ENCODE data around the gene LRRC61.

LRRC61 gene

GRCh38 chr7:150357270-150357669 is 34.1 kb downstream of the LRRC61 start:
- no peak overlapping the region for H3K4me3 ChIP-seq (ENCODE audit: low read depth, low read length)
- no peak for DNase-seq (ENCODE audit: low read depth)
- TF ChIP-seq, protein P1, sequence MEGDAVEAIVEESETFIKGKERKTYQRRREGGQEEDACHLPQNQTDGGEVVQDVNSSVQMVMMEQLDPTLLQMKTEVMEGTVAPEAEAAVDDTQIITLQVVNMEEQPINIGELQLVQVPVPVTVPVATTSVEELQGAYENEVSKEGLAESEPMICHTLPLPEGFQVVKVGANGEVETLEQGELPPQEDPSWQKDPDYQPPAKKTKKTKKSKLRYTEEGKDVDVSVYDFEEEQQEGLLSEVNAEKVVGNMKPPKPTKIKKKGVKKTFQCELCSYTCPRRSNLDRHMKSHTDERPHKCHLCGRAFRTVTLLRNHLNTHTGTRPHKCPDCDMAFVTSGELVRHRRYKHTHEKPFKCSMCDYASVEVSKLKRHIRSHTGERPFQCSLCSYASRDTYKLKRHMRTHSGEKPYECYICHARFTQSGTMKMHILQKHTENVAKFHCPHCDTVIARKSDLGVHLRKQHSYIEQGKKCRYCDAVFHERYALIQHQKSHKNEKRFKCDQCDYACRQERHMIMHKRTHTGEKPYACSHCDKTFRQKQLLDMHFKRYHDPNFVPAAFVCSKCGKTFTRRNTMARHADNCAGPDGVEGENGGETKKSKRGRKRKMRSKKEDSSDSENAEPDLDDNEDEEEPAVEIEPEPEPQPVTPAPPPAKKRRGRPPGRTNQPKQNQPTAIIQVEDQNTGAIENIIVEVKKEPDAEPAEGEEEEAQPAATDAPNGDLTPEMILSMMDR (IDR thresholded peaks at IDR 0.05; ENCODE audit: control insufficient read depth, extremely low read depth, insufficient read depth) = no peak

DNA sequence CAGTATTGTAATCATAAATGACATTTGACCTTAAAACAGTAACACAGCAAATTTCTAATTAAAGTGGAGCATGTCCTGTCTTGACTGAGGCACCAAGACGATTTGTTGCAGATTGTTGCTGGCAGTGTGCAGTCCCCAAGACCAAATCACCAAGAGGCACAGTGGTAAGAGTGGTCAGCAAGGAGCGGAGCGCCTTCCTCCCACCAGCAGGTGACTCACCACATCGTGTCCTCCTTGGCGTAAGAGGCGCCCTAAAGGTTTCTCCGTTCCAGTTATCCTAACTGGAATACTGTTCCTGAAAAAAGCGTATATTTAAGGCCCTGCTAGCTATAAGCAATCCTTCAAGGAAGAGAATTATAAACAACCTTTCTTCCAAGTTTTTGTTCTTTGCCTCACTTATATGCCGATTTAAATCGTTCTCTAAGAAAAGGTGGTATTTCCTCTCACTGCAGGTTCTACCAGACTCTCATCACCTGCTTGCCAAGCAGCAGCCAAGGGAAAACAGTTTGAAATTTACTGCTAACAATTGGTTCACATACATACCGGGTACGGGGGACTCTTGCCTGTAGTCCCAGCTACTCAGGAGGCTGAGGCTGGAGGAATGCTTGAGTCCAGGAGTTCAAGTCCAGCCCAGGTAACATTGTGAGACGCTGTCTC is 34.7 kb downstream of the LRRC61 start:
- DNase-seq (ENCODE audit: low read depth) = no peak
- H3K4me3 ChIP-seq (ENCODE audit: low read depth, low read length) = no peak overlapping the region
- TF ChIP-seq, protein P1 (IDR thresholded peaks at IDR 0.05; ENCODE audit: control insufficient read depth, extremely low read depth, insufficient read depth) = no peak

- TF ChIP-seq, protein P1 (IDR thresholded peaks at IDR 0.05; ENCODE audit: control insufficient read depth, extremely low read depth, insufficient read depth) = no peak
- H3K4me3 ChIP-seq (ENCODE audit: low read depth, low read length) = no peak overlapping the region
- no peak for DNase-seq (ENCODE audit: low read depth)
Observed at GRCh38 chr7:150358433-150358832, 35.3 kb downstream of the LRRC61 start.

GRCh38 chr7:150358988-150359621 is 36.0 kb downstream of the LRRC61 start:
- no peak overlapping the region for H3K4me3 ChIP-seq (ENCODE audit: low read depth, low read length)
- DNase-seq (ENCODE audit: low read depth) = no peak

DNA sequence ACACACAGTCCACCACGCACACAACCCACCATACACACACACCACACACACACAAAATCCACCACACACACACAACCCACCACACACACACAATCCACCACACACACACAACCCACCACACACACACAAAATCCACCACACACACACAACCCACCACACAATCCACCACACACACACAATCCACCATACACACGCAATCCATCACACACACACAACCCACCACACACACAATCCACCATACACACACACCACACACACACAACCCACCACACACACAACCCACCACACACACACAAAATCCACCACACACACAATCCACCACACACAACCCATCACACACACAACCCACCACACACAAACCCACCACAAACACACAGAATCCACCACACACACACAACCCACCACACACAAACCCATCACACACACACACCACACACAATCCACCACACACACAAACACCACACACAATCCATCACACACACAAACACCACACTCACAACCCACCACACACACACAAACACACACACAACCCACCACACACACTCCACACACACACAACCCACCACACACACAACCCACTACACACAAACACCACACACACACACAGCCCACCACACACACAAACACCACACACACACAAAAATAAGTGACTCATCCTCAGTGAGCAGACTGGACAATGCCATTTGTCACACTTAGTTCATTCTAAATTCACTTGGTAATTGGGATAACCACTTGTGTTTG is 36.6 kb downstream of the LRRC61 start:
- no peak for DNase-seq (ENCODE audit: low read depth)
- H3K4me3 ChIP-seq (ENCODE audit: low read depth, low read length) = no peak overlapping the region
- TF ChIP-seq, protein P1 (IDR thresholded peaks at IDR 0.05; ENCODE audit: control insufficient read depth, extremely low read depth, insufficient read depth) = no peak

More at GRCh38 chr7:150358988-150359621, 36.0 kb downstream of the LRRC61 start:
- TF ChIP-seq, protein P1 (IDR thresholded peaks at IDR 0.05; ENCODE audit: control insufficient read depth, extremely low read depth, insufficient read depth) = no peak

DNA sequence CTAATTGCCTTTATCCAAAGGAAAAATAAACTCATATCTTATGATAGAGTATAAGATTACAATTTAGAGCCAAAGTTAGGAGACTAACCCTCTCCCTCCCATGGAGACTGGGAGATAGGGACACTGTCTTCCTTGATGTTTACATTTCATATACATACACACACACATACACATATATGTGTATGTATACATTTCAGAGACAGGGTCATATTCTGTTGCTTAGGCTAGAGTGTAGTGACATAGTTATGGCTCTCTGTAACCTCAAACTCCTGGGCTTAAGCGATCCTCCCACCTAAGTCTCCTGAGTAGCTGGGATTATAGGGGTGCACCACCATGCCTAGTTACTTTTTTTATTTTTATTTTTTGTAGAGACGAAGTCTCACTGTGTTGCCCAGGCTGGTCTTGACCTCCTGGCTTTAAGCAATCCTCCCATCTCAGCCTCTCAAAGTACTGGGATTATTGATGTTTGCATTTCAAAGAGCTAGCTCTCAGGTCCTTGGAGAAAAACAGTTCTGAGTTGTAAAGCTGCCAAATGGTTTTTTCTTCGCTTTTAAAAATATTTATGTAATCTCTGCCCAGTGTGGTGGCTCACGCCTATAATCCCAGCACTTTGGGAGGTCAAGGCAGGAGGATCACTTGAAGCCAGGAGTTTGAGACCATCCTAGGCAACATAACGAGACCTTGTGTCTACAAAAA is 37.4 kb downstream of the LRRC61 start:
- no peak overlapping the region for H3K4me3 ChIP-seq (ENCODE audit: low read depth, low read length)
- DNase-seq (ENCODE audit: low read depth) = peak; percentile 92
- TF ChIP-seq, protein P1 (IDR thresholded peaks at IDR 0.05; ENCODE audit: control insufficient read depth, extremely low read depth, insufficient read depth) = no peak
